HG02588 (cell line): ENCODE data around the gene DNAJC6.

Experiments
- ATAC-seq: cut with Tn5 transposase; IDR thresholded peaks from one replicate; pipeline ENCODE4 v1.9.1; 2021; ENCODE audit warnings: mild to moderate bottlenecking, moderate library complexity; ENCODE audit not compliant: unreplicated experiment

The DNAJC6 gene

DNA sequence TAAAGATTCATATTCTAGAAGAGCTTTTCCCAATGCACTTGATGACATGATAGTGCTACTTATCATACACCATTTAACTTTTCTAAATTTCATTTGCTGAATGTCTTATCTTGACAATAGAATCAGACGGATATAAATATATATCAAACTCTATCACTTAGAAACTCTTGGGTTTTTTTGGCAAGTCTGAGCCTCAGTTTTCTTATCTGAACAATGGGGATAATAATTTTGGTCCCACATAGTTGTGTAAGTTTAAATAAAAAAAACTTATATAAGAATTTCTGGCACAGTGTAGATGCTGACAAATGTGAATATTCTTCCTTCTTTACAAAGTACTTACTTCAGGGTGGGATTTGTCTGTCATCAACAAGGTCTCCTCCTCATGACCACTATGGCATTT lies 89.7 kb downstream of the DNAJC6 start:
- no peak for ATAC-seq

GRCh38 chr1:65401612-65402011 lies 92.3 kb downstream of the DNAJC6 start:
- no peak for ATAC-seq

- ATAC-seq = no peak
Observed at GRCh38 chr1:65404941-65405340, 95.6 kb downstream of the DNAJC6 start.

DNA sequence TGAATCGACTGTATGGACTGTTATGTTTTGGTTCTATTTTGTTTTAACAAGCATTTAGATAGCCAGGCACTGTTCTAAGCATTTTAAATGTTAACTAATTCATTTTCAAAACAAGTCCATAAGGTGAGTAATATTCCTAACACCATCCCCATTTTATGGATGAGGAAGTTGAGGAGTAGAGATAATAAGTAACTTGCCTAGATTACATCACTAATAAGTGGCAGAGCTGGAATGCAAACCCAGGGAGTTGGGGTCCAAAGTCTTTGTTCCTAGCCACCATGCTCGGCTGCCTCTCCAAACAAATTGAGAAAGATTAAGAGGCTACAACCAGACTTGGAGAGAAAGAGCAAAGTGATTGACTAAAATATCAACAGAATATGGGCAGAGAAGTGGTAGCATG lies 98.5 kb downstream of the DNAJC6 start:
- ATAC-seq = no peak

DNA sequence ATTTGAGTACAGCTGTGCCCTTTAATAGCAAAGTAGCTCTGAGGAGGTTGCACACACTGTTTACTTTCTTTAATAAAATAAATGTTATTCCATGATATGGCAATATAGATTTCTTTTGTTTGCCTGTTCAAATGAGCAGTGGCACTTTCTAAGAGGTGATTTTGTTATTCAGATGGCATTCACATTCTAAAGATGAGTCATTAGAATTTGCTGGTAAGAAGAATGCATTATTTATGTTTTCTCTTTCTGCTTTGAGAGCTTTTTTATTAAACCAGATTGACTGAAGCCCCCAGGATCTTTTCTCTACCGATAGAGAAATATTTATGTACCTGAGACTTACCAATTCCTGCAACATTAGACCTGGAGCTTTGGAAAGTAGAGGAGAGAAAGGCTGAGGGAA lies 100.0 kb downstream of the DNAJC6 start:
- no peak for ATAC-seq

- ATAC-seq = no peak
Observed at GRCh38 chr1:65409816-65410326, 100.5 kb downstream of the DNAJC6 start.

DNA sequence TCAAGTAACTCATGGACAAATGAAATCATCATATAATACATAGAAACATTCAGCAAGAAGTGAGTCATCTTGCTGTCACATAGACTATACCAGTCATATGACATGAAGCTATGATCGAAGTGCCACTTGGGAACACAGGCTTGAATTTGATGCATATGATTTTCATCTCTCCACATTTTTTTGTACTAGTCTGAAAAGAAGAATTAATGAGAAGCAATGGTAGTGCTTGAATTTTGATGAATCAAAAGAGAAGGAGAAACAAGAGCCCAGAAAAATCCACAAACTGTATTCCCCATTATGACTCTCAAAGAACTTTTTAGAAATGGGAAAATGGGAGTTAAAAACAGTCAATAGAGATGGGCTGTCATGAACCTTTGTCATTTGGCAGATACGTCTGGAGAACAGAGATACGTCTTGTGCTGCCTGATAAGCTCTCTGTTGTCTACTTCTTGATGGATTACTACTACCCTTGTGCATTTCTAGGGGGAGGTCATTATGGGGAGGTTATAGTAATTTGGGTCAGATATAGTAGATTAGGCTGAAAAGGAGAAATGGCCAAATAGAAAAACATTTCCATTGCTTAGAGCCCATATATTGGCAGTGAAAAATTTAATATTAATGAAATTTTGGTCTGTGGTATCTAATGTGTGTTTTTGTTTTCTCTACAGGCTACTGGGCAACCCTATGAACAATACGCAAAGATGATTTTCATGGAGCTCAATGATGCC lies 103.1 kb downstream of the DNAJC6 start:
- ATAC-seq = no peak

GRCh38 chr1:65412984-65413375 lies 103.6 kb downstream of the DNAJC6 start:
- no peak for ATAC-seq

- ATAC-seq = no peak
Observed at GRCh38 chr1:65414538-65414937, 105.2 kb downstream of the DNAJC6 start.

DNA sequence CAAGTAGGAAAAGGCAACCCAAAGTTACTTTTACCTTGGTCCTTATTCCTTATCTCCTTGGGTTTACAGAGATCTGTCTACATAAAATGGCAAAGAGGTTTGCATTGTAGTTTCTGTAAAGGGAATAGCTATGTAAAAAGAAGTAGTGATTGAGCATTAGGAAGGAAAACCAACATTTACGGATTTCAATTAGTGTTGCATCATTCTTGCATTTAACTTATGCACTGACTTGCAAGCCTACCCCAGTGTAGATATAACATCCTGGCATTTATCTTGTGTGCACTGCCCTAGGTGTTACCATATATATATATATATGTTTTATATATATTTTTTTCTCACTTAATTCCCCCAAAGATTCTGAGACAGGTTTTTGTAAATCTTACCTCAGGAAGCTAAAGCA lies 107.4 kb downstream of the DNAJC6 start:
- ATAC-seq = no peak

GRCh38 chr1:65417729-65418128 lies 108.4 kb downstream of the DNAJC6 start:
- no peak for ATAC-seq

- ATAC-seq = no peak
Observed at GRCh38 chr1:65418522-65419185, 109.3 kb downstream of the DNAJC6 start.

- ATAC-seq = peak; percentile 90
Observed at GRCh38 chr1:65419681-65420589, 110.6 kb downstream of the DNAJC6 start.

- peak; percentile 60 for ATAC-seq
Observed at GRCh38 chr1:65420590-65421350, 111.4 kb downstream of the DNAJC6 start, which contains the start of the genes LEPR and LEPROT. Gene LEPR (plus strand): TSS chr1:65420668. CDS start chr1:65565566, 144,898 bp downstream. Gene LEPROT (plus strand): TSS chr1:65420668. CDS start chr1:65420725, 57 bp downstream.

GRCh38 chr1:65421351-65422025 lies 112.1 kb downstream of the DNAJC6 start:
- ATAC-seq = no peak

- ATAC-seq = no peak
Observed at GRCh38 chr1:65422241-65423203, 113.2 kb downstream of the DNAJC6 start.

DNA sequence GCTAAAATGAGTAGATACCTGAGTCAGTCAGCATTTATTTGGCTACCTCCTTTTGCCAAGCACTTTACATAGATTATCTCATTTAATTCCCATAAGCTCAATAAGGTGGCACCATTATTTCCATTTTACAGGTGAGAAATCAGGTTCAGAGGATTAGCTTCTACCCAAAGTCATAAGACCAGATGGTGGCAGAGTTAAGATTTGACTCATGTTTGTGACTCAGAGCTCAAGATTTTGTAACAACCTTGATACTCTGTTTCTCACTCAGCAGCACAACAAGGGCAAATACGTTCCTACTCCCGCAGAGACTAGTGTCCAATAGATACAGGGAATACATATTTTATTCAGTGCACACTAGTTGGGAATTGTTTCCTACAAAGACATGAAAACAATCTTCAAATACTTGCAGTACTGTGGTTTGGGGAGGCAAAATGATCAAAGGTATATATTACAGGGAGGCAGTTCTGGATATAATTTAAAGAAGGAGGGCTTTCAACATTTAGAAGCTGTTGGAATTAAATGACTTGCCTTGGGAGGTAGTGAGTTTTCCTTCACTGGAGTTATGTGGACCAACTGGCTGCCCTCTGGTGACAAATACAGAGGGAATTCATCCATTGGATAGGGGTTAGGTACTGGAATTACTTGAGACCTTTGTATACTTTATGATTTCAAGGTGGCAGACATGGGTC lies 114.7 kb downstream of the DNAJC6 start:
- ATAC-seq = no peak

DNA sequence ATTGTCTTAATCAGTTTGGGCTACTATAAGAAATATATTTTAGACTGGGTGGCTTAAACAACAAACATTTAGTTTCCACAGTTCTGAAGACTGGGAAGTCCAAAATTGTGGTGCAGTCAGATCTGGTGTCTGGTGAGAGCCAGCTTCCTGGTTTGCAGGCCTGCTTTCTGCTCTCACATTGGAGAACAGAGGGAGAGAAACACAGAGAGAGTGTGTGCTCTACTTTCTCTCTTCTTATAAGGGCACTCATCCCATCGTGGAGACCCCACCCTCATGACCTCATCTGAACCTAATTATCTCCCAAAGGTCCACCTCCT lies 115.2 kb downstream of the DNAJC6 start:
- no peak for ATAC-seq
